ENCODE results near the gene PCYOX1L.

The PCYOX1L gene

GRCh38 chr5:149333711-149334443, 24.0 kb upstream of the PCYOX1L start:
- DNase-seq (ENCODE audit: low read depth), result no peak
- no peak overlapping the region for H3K4me3 ChIP-seq (ENCODE audit: low read depth, low read length)
- TF ChIP-seq, protein P1, sequence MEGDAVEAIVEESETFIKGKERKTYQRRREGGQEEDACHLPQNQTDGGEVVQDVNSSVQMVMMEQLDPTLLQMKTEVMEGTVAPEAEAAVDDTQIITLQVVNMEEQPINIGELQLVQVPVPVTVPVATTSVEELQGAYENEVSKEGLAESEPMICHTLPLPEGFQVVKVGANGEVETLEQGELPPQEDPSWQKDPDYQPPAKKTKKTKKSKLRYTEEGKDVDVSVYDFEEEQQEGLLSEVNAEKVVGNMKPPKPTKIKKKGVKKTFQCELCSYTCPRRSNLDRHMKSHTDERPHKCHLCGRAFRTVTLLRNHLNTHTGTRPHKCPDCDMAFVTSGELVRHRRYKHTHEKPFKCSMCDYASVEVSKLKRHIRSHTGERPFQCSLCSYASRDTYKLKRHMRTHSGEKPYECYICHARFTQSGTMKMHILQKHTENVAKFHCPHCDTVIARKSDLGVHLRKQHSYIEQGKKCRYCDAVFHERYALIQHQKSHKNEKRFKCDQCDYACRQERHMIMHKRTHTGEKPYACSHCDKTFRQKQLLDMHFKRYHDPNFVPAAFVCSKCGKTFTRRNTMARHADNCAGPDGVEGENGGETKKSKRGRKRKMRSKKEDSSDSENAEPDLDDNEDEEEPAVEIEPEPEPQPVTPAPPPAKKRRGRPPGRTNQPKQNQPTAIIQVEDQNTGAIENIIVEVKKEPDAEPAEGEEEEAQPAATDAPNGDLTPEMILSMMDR (IDR thresholded peaks at IDR 0.05; ENCODE audit: low read depth, low read length, missing control alignments), result no peak

- DNase-seq (ENCODE audit: low read depth), result no peak
- TF ChIP-seq, protein P1 (IDR thresholded peaks at IDR 0.05; ENCODE audit: low read depth, low read length, missing control alignments), result no peak
- H3K4me3 ChIP-seq (ENCODE audit: low read depth, low read length), result no peak overlapping the region
These were observed 20.1 kb upstream of the PCYOX1L start for GRCh38 chr5:149337736-149338135.

GRCh38 chr5:149338364-149338763, 19.5 kb upstream of the PCYOX1L start:
- DNase-seq (ENCODE audit: low read depth), result no peak
- TF ChIP-seq, protein P1 (IDR thresholded peaks at IDR 0.05; ENCODE audit: low read depth, low read length, missing control alignments), result no peak
- no peak overlapping the region for H3K4me3 ChIP-seq (ENCODE audit: low read depth, low read length)

DNA sequence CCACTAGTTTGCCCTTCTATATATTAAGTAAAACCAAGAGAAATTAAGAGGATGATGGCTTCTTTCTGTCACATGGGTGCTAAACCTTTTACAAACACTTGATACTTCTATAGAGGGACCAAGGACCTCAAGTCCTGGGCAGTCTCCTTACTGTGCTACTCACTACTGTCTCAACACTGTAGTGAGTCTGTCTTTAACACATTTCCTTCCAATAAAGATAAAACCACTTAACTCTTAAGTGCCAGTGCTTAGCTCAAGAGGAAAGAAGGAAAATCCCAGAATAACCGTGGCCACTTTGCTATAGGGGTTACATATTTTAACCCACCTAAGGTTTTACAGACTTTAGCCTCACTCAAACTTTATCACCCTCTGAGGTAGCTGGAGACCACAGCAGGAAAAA, 16.9 kb upstream of the PCYOX1L start:
- no peak for DNase-seq (ENCODE audit: low read depth)
- H3K4me3 ChIP-seq (ENCODE audit: low read depth, low read length), result no peak overlapping the region
- TF ChIP-seq, protein P1 (IDR thresholded peaks at IDR 0.05; ENCODE audit: low read depth, low read length, missing control alignments), result no peak

GRCh38 chr5:149341876-149342275, 16.0 kb upstream of the PCYOX1L start:
- TF ChIP-seq, protein P1 (IDR thresholded peaks at IDR 0.05; ENCODE audit: low read depth, low read length, missing control alignments), result no peak
- DNase-seq (ENCODE audit: low read depth), result no peak

DNA sequence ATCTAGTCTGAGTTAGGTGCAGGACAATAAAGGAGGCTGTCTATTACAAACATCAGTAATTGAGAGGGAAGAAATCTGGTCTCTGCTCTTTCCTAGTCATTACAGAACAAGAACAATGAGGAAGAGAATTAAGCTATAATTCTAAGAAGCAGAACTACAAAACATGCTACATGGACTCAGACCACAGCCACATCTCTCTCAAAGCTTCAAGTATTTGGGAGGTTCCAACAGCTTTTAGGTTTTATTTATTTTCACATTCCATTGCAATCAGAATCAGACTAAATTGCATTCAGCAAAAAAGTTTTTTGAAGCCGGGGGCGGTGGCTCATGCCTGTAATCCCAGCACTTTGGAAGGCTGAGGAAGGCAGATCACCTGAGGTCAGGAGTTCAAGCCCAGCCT, 13.7 kb upstream of the PCYOX1L start:
- DNase-seq (ENCODE audit: low read depth), result no peak

More at GRCh38 chr5:149341876-149342275, 16.0 kb upstream of the PCYOX1L start:
- no peak overlapping the region for H3K4me3 ChIP-seq (ENCODE audit: low read depth, low read length)

More for the DNA sequence above, 13.7 kb upstream of the PCYOX1L start:
- no peak overlapping the region; the same call in 1 of the 2 replicates for H3K4me3 ChIP-seq (ENCODE audit: low read depth, low read length)
- TF ChIP-seq, protein P1 (IDR thresholded peaks at IDR 0.05; ENCODE audit: low read depth, low read length, missing control alignments), result no peak
